Transverse colon (tissue), 4 donors: ENCODE measurements around the gene KCNIP3. TPM values are rescaled to one million over a fixed set of nuclear protein-coding genes. Genes with fewer than 3 reads are reported as not detected.

Source experiments
- DNase-seq: peaks from one replicate; pipeline ENCODE4 v3.0.0-alpha.2; 2019
- H3K27ac ChIP-seq, 4 donors: fragments of 200-600 bp; sonication (generic); 2 replicates each; pipeline ENCODE4 v1.5.1; 2016 to 2018; ENCODE audit warnings: inconsistent platforms in 4 of 4
- H3K27me3 ChIP-seq: fragments of 200-600 bp; sonication (generic); 2 replicates; pipeline ENCODE4 v1.5.1; 2017; ENCODE audit warnings: inconsistent platforms
- H3K36me3 ChIP-seq, 4 donors: fragments of 200-600 bp; sonication (generic); 2 replicates each; pipeline ENCODE4 v1.5.1; 2017 to 2019; ENCODE audit warnings: inconsistent platforms in 4 of 4
- H3K4me1 ChIP-seq, 4 donors: fragments of 200-600 bp; sonication (generic); 2 replicates each; pipeline ENCODE4 v1.5.1; 2017 to 2020; ENCODE audit warnings: inconsistent platforms in 4 of 4
- H3K4me3 ChIP-seq, 4 donors: fragments of 200-600 bp; sonication (generic); 1 replicate in 1 of 4; 2 replicates in 3 of 4; pipeline versions ENCODE4 v1.5.1 to v1.6.1; 2017 to 2019; ENCODE audit warnings: inconsistent platforms in 4 of 4
- H3K9me3 ChIP-seq, 2 donors: fragments of 200-600 bp; sonication (generic); 2 replicates each; pipeline ENCODE4 v1.5.1; 2017 to 2019; ENCODE audit warnings: inconsistent platforms in 2 of 2
- CTCF ChIP-seq, 5 experiments: fragments of 200-600 bp in 3 of 5; fragments of 450-650 bp in 2 of 5; sonication (generic) in 3 of 5; IDR thresholded peaks; 1 replicate in 2 of 5; 2 replicates in 3 of 5; pipeline ENCODE4 v1.5.1; 2016 to 2017; ENCODE audit warnings: antibody characterized with exemption in 5 of 5, inconsistent platforms in 3 of 5, mild to moderate bottlenecking in 2 of 5, moderate library complexity in 1 of 5
- EP300 ChIP-seq: sonication (generic); formaldehyde crosslinking; IDR thresholded peaks from one replicate; pipeline ENCODE4 v1.6.1; 2017; ENCODE audit warnings: antibody characterized with exemption, low read depth
- POLR2A ChIP-seq: fragments of 450-650 bp; IDR thresholded peaks from one replicate; pipeline ENCODE4 v1.6.1; 2016; ENCODE audit warnings: antibody characterized with exemption, mild to moderate bottlenecking, moderate library complexity
- POLR2AphosphoS5 ChIP-seq, 3 donors: sonication (generic); formaldehyde crosslinking; IDR thresholded peaks; one replicate each; pipeline ENCODE4 v1.6.1; 2016; ENCODE audit warnings: antibody characterized with exemption in 3 of 3
- WGBS, 2 donors: methylation state at CpG; one replicate each; pipeline ENCODE4 v1.1.5; 2018; ENCODE audit warnings: low coverage in 1 of 2; 5-methylcytosine and 5-hydroxymethylcytosine counted together
- in situ Hi-C, 4 donors: fragments of 200-750 bp; cut with MboI; loops; one replicate each; pipeline versions ENCODE4 v1.15.0 to v1.15.1; 2017; ENCODE audit warnings: low sequenced_read_pairs in 3 of 4, low pct_ligation_motif_present in 1 of 4, low pct_unique_long_range_greater_than_20kb in 1 of 4
- intact Hi-C: fragments of 100-400 bp; cut with DNase I; formaldehyde crosslinking; loops from one replicate; pipeline ENCODE4 v1.15.1; 2023; ENCODE audit warnings: low total_unique reads
- total RNA-seq, 4 donors: library from RNA; depleted of rRNA; stranded (reverse); fragments of >200 nt; gene quantifications; one replicate each; pipeline ENCODE4 v1.1.0, GENCODE V29; 2016

KCNIP3 gene
- total RNA-seq, 4 donors from 2014 or later = 1.8 to 4.0 (median 2.2) TPM

- no peak for DNase-seq
- Histone ChIP-seq H3K9me3 (no peaks in the 10 kb centered on the region), H3K4me1 (no peaks in the 10 kb centered on the region), H3K36me3 (no peaks in the 10 kb centered on the region), H3K4me3 (no peak overlapping the region), H3K27me3 (no peaks in the 10 kb centered on the region), H3K27ac (no peak overlapping the region)
- in situ Hi-C loops = no loop called here
- WGBS, 2 donors = 22 to 59% methylated on average over 1 to 2 of the region's 2 CpGs
- TF ChIP-seq CTCF (IDR thresholded peaks at IDR 0.05) (no peak), POLR2AphosphoS5 (IDR thresholded peaks at IDR 0.05) (no peak), EP300 (no peak), POLR2A (no peak)
- intact Hi-C loops = no loop called here
These were observed 34.1 kb upstream of the KCNIP3 start for GRCh38 chr2:95262896-95263542.

- Histone ChIP-seq H3K9me3 (no peaks in the 10 kb centered on the region), H3K27ac (no peak overlapping the region), H3K4me1 (no peaks in the 10 kb centered on the region), H3K27me3 (no peaks in the 10 kb centered on the region), H3K4me3 (no peak overlapping the region), H3K36me3 (no peaks in the 10 kb centered on the region)
- DNase-seq = no peak
- 41 to 81% methylated on average over 3 to 6 of the region's 6 CpGs for WGBS, 2 donors
- no peak for TF ChIP-seq POLR2AphosphoS5 (IDR thresholded peaks at IDR 0.05)
- TF ChIP-seq CTCF (IDR thresholded peaks at IDR 0.05) = no peak
- TF ChIP-seq EP300 = no peak
- no peak for TF ChIP-seq POLR2A
- in situ Hi-C loops = no loop called here
- intact Hi-C loops = no loop called here
These were observed 32.5 kb upstream of the KCNIP3 start for GRCh38 chr2:95264624-95265023.

- Histone ChIP-seq H3K9me3 (no peaks in the 10 kb centered on the region), H3K36me3 (no peaks in the 10 kb centered on the region), H3K27ac (no peak overlapping the region), H3K4me3 (no peak overlapping the region), H3K4me1 (no peaks in the 10 kb centered on the region), H3K27me3 (no peaks in the 10 kb centered on the region)
- no peak for DNase-seq
- TF ChIP-seq POLR2A (no peak), CTCF (IDR thresholded peaks at IDR 0.05) (no peak), POLR2AphosphoS5 (IDR thresholded peaks at IDR 0.05) (no peak), EP300 (no peak)
- WGBS, 2 donors = 91% methylated on average over 4 of the region's 4 CpGs; no CpG with 5 or more reads in 1 of the 2 donors
- in situ Hi-C loops = no loop called here
- intact Hi-C loops = no loop called here
These were observed 32.0 kb upstream of the KCNIP3 start for GRCh38 chr2:95265182-95265581.

GRCh38 chr2:95266781-95267430 is 30.2 kb upstream of the KCNIP3 start:
- DNase-seq = no peak
- intact Hi-C loops = no loop called here
- no peak for TF ChIP-seq POLR2A
- TF ChIP-seq POLR2AphosphoS5 (IDR thresholded peaks at IDR 0.05) = no peak
- TF ChIP-seq CTCF (IDR thresholded peaks at IDR 0.05) = no peak
- TF ChIP-seq EP300 = no peak

More at GRCh38 chr2:95266781-95267430, 30.2 kb upstream of the KCNIP3 start:
- Histone ChIP-seq H3K4me1 (no peaks in the 10 kb centered on the region), H3K36me3 (no peaks in the 10 kb centered on the region), H3K4me3 (no peak overlapping the region), H3K27me3 (no peaks in the 10 kb centered on the region), H3K9me3 (no peaks in the 10 kb centered on the region), H3K27ac (no peak overlapping the region)
- in situ Hi-C loops = no loop called here
- WGBS, 2 donors = 86% methylated on average over 10 of the region's 10 CpGs; no CpG with 5 or more reads in 1 of the 2 donors
